Measurements from ENCODE around the gene EMX1.

EMX1 gene
- total RNA-seq = 0 to 1.3 (median 0) reads per million in 17 experiments

DNA sequence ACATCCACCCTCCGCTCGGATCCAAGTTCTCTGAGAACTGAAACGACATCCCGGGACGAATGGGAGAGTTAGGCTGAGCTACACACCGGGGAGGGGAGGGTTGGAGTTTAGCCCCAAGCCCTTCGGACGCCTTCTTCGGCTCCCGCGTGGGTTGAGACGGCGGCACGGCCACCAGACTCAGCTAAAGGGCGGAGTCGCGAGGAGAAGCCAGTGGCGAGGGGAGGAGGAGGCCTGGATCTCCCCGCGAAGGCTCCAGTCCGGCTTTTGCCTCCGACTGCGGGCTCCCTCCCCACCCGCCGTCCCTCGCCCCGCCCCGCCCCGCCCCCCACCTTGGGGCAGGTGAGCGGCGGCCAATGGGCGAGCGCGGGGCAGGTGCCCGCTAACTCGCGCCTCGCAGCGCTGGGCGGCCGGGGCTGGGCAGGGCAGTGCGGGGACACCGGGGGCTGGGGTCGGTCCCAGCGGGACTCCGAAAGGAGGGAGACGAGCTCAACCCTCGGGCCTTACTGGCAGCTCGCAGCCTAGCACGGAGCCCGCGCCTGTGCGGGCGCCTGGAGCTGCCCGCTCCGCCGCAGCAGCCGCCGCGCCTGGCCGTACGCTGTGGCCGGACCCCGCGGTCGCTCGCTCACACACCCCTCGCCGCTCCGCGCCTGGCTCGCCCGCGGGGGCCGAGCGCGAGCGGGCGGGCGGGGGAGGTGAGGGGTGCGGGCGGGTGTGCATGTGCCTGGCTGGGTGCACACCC, at the start of gene EMX1:
Gene EMX1, plus strand, starts transcription at position 382 of the 739 bp plus-strand sequence. Its CDS starts 334 bp downstream, at position 716.
- peak in 3 of 4 experiments; percentile 21 to 45 (median 31) for DNase-seq

- no peak for DNase-seq
Observed at GRCh38 chr2:72871060-72871459, 46.3 kb upstream of the EMX1 start.

- no peak for DNase-seq
Observed at GRCh38 chr2:72871880-72872279, 45.4 kb upstream of the EMX1 start.

- DNase-seq = peak; percentile 34 to 69 (median 54)
Observed at GRCh38 chr2:72883356-72883962, 33.9 kb upstream of the EMX1 start.

DNA sequence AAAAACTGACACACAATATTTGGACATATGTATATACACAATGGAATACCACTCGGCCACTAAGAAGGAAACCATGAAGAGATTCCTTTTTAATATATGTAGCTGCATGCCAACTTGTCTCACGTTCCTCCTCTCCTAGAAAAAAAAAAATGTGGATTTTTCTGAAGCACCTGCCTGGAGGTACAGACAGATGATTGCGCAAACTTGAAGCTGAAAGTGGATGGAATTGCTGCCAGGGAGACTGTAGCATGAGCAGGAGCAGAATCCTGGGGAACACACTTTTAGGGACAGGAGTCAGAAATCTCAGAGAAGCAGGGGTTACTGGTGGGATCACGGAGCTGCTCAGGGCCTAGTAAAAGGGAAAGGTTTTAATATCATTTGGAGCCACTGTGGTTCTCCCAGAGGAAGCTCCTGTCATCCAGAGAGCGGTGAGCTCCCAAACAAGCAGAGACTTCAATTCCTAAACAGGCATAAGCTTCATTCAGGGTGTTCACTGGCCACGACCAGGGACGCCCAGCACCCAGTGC, 30.8 kb upstream of the EMX1 start:
- DNase-seq = no peak

GRCh38 chr2:72887032-72887739, 30.1 kb upstream of the EMX1 start, which contains the start of gene SPR:
TSS of gene SPR (plus strand) at chr2:72887408. CDS start at chr2:72887433, 25 bp downstream.
- peak; percentile 76 to 93 (median 86) for DNase-seq

DNA sequence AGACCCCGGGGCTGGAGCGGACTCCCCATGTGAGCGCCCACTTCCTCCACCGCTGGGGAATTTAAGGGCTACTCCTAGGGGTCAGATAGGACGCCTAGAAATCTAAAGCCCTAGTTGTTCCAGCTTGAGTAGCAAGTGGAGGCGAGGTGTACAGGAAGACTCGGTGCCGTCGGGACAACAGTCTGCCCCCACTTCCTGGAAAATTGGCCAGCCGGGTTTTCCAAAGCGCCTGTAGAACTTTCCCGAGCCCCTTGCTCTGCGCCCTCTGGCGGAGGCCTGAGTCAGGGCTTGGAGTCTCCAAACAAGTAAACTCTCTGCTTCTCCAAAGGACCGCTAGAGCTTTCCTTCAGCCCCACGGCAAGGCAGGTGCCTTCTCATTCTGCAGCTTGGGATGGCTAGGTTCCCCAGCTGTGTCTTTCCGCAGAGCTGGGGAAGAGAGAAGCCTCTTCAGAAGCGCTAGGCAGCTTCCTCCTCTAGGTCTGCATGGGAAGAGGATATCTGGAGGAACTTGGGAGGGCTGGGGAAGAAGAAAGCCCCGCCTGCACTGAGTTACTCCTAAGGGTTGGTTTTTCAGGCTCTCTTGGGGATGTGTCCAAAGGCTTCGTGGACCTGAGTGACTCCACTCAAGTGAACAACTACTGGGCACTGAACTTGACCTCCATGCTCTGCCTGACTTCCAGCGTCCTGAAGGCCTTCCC, 29.4 kb upstream of the EMX1 start:
- peak; percentile 81 to 90 (median 86) for DNase-seq

- no peak for DNase-seq
Observed at GRCh38 chr2:72888438-72889202, 28.7 kb upstream of the EMX1 start.

GRCh38 chr2:72889991-72890390, 27.3 kb upstream of the EMX1 start:
- DNase-seq = no peak

- peak; percentile 66 to 79 (median 74) for DNase-seq
Observed at GRCh38 chr2:72891091-72891818, 26.1 kb upstream of the EMX1 start.

DNA sequence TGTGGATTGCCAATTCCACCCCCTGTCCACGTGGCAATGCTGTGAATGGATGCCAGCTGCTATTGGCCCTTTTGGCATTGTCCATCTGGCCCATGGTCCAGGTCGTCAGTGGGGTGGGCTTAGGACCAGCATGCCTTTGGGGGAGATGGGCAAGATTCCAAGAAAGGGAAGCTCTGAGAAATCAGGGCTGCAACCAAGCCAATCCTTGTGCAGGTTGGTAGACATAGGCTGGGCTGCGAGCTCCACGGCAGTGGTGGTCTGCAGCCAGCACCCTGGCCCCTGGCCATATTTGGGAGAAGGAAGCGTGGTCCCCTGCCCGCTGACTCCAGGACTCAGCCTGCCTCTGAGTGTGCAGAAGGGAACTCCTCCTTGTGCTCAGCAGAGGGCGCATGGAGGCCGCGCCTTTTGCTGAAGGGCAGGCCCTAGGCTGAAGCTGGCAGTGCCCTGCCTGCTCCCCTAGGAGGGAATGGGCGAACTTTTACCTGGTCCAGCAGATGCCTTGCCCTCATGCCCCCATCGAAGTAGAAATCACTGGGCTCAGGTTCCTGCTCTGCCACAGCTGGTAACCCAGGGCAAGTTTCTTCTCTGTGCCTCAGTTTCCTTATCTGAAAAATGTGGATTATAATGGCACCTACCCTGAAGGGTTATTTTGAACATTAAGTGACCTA, 24.7 kb upstream of the EMX1 start:
- DNase-seq = peak; percentile 80 to 90 (median 86)

- DNase-seq = peak; percentile 62 to 77 (median 66)
Observed at GRCh38 chr2:72893594-72894319, 23.6 kb upstream of the EMX1 start.

DNA sequence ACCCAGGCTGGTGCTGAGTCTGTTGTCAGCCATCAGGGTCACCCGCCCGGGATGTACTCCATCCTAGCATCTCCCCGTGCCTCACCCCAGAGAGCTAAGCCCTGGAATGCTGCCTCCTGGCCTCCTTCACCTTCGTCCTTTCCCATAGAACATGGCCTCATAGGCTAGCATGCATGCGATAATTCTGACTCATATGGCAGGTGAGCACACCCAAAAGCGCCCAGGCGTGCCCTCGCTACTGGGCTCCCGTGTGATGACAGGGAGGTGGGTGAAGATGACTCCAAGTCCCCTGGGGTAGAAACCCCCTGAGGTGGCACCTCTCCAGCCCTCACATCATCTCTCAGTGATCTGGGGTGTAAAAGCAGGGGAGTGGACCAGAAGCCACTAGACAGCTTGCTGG, 22.8 kb upstream of the EMX1 start:
- no peak for DNase-seq

DNA sequence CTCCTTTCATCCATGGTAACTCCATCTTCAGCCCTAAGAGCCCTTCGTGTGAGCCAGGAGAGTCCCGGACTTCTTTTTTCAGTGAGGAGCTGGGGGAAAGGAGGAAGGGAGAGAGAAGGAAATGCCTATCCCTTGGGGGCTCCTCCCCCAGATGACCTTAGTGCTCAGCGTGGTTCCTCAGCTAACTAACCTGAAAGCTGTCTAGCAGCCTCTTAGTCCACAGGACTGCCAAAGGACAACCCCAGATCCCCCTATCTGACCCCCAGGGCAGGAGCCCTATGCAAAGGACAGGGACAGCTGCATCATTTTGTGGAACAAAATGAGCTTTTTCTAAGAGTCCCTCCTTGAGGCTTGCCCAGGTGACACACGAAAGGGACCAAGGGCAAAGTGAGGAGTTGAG, 22.2 kb upstream of the EMX1 start:
- DNase-seq = no peak

DNA sequence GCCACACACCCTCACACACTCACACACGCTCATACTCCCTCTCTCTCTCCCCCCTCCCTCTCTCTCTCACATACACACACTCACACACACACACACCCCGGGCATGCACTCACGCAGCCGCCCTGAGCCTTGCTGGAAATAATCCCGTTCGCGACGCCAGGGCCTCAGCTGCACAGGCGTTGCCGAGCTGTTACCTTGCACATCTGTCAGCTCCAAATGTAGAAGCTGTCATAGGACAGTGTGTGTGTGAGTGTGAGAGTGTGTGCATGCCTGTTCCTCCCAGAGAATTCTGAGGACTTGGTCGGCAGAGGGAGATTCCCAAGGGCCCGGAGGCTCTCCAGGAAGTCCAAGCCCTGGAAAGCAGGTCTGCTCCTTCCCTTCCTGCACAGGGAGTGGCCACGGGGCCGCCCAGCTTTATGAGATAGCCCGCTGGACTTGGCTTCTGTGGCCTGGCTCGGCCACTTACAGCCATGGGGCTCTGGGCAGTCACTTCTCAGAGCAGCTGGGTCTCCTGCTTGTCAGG, 21.5 kb upstream of the EMX1 start:
- no peak for DNase-seq

DNA sequence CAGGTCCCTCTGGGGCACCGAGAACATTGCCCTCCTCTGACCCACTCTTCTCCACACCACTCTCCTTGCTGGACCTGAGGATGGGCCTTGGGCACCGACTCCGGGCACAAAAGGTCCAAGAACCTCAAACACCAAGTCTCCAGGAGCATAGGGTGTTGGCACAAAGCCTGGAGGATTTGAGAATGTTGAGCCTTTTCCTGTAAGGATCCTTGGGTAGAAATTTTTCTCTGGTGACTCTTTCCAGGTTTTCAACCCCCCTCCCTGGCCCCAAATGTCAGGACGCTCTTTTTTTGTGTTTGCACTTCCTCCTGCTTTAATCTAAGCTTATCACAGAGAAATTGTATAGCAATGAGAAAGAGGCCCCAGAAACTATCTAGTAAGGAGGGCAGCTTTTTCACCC, 20.9 kb upstream of the EMX1 start:
- no peak for DNase-seq

GRCh38 chr2:72897785-72898584, 19.3 kb upstream of the EMX1 start:
- no peak for DNase-seq

GRCh38 chr2:72898585-72898906, 18.8 kb upstream of the EMX1 start:
- DNase-seq = no peak
